HuH-7 (cell line): ENCODE measurements around the gene CDSN.
A peak's percentile ranks its signal among the peaks of the same experiment; 100 is the strongest.
"Not testable (repeated sequence)": the region's sequence is repeated elsewhere in the genome, so short reads cannot be mapped to it uniquely, and the experiment has no call there.

Experiments used
- DNase-seq: peaks from one replicate; pipeline ENCODE4 v3.0.0; 2011; ENCODE audit warnings: low spot score

CDSN gene

DNA sequence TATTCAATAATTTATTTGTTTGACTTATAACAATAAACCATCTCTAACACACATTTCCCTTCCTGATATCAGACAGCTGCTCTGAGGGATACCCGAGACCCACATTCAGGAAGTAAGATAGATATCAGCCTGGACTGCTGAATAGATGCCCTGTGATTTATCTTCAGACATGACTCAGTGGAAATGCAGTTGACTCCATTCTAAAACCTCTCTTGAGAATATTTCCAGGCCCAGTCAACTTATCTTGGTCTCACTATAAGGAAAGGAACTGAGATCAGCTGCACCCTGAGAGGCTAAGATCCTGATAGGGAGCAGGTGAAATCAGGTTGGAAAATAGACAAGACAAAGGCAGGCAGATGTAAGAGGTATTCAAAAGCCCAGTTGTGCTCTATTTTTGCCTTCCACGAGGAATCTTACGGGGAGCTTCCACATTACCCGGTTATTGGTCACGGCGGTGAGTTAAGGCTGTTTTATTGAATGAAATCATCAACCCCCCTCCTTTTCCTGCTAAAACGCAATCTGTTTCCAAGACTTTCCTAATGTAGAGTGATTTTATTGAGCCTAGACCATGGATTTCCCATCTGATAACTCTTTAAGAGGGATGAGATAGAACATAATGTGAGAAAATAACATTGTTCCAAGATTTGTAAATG lies 33.3 kb downstream of the CDSN start:
- DNase-seq = no peak

DNA sequence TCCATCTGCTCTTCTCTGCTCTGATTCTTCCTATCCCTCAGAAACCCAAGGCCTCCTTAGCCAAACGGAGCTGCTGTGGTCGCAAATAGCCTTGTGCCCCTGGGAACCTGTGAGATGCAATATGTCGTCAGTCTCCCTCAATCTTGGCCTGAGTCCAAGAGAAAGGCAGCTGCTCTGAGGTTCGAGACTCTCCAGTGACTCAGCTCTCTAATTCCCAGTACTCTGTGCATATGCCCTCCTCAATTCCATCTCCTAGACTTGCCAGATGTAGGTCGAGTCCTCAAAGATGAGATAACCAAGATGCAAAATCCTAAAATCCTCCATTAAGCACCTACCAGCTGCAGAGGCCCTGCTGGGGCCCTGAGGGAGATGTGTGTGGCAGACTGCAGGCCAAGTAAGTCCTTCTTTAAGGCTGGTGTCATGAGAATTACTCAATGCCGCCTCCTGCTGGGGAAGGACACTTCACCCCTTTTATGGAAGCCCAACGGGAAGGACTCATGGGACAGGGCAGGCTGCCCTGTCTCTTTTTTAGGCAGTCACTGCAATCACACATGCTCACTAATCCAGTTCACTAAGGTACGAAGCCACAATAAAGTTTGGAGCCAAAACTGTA lies 36.4 kb downstream of the CDSN start:
- DNase-seq = no peak

DNA sequence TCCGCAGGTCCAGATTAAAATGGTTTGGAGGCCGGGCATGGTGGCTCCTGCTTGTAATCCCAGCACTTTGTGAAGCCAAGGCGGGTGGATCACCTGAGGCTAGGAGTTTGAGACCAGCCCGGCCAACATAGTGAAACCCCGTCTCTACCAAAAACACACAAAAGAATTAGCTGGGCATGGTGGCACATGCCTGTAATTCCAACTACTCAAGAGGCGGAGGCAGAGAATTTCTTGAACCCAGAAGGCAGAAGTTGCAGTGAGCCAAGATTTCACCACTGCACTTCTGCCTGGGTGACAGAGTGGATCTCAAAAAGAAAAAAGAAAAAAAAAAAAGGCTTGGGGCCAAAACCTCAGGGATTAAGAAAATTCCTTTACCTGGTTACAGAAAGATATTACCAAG lies 38.4 kb downstream of the CDSN start:
- no peak for DNase-seq

DNA sequence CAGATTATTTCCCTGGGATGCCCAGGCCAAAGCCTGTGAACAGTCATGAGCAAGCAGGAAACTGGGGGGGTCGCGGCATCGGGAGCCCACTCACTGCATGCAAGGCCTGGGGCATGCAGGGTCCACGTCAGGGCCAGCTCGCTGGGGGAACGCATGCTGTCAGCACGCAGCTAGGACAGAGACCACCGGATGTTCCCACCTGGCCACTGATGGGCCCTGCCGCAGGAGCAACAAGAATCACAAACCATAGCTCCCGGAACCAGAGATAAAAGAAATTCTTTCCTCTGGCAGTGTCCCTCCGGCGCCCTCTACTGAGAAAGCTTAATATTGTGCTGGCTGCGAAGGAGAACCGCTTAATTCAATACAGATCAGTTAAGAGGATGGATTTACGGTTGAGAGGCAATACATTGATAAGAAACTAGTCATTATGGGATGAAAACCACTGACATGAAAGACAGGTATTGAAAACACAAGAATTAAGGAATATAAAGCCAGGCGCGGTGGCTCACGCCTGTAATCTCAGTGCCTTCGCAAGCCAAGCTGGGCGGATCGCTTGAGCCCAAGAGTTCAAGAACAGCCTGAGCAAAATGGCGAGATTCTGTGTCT lies 40.5 kb downstream of the CDSN start:
- DNase-seq = peak; percentile 31

DNA sequence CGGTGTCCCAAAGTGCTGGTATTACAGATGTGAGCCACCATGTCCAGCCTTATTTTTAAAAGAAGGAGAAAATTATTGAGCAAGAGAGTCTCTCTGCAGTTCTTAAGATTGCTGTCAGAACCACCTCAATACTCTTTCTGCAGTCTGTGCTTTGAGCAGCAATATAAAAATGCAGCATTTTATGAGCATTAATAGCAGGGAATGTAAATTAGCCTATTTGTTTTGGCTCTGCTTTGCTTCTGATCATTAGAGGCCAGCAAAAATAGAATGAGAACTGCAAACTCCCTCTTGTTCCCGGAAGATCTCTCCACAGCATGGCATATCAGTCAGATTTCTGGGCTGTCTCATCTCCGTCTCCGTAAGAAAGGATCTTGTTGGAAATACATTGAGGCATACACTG lies 43.6 kb downstream of the CDSN start:
- DNase-seq = no peak

DNA sequence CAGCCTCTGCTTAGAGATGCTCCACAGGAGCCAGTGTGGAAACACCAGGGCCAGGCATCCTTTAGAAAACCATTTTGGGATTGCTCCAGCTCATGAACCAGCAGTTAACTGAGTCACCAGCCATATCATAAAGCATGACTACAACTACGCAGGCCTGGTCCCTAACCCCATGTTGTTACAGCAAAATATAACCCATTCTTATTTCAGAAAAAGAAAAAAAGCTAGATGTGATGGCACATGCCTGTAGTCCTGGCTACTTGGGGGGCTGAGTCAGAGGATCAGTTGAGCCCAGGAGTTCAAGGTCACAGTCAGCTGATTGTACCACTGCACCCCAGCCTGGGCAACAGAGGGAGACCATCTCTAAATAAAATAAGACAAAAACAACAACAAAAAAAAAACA lies 44.7 kb downstream of the CDSN start:
- no peak for DNase-seq

DNA sequence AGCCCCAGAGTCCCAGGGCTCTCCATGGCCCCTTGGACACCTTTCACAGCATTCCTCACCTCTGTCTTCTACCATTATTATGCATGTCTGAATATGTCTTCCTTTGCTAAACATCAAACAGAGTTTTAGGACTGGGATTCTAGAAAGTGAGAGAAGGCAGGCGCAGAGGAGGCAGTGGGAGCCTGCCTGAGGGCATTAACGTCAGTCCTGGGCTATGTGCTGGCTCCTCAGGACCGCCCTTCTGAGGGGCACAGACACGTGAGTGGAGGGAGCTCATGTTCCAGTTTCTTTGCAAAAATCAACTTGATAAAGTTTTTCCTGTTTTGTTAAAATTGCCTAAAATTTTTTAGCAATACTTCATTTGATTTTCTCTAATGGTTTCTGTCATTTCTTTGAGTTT lies 45.8 kb downstream of the CDSN start:
- no peak for DNase-seq

DNA sequence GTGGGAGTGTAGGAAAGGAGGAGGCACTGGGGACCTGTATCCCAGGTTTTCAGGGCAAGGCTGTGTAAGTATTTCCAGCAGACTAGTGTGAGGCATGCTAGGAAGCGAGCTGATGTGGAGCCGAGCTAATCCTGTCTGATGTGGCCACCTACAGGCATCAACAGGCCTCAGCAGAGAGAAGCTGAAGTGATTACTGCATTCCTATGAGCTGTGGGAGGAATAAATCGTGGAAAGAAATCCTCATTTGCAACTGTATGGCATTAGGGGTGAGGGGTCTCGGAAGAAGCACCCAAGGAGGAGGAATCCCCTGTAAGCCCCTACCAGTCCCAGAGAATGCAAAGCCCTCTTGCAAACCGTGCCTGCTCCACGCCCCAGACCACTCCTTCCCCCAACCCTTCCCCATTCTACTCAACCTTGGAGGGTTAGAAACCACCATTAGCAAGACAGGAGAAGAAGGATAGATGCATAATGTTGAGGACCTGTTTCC lies 49.5 kb downstream of the CDSN start:
- DNase-seq = peak; percentile 61

DNA sequence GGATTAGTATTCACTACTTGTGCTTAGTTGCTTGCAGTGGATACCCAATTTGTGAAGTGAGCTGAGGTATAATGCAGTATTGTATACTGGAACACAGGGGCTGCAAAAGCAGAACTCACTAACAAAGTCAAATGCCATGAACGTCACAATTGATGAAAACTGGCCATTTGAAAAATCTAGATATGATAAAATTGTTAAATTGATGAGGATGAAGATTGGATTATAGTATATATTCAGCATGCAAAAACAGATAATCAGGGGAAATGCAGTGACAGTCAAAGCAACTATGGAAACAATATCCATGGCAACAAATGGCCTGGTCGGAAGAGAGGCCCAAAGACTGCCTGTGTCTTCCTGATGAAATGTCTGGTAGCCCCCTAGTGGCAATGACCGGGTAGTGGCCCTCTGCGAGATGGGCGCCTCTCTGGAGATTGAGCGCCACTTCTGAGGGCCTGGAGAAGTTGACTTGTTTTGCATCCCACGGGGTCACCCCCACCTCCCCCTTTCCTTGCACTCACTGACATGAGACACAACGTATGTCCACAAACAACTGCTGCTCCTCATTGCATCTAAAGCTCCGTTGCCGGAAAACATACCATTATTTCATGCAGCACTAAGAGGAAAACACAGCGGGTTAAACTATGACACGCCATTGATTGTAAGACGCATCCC lies 51.4 kb downstream of the CDSN start:
- peak; percentile 73 for DNase-seq

DNA sequence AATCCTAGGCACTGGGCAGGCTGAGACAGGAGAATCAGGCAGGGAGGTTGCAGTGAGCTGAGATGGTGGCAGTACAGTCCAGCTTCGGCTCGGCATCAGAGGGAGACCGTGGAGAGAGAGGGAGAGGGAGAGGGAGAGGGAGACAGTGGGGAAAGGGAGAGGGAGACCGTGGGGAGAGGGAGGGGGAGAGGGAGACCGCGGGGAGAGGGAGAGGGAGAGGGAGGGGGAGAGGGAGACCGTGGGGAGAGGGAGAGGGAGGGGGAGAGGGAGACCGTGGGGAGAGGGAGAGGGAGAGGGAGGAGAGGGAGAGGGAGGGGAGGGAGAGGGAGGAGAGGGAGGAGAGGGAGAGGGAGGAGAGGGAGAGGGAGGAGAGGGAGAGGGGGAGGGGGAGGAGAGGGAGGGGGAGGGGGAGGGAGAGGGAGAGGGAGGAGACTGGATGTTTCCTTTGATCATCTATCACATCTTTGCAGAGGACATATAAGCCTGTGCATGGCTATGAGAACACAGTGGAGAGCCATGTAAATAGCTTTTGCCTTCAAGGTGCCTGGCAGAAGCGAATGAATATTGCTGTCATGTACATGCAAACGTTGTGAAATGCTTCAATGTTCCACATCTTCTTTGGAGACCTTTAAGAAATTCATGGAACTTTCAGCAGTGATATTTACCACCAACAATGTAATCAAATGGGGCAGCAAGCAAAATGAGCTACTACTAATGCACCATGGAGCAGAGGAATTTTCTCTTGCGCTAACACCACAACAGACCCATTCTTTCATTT lies 52.2 kb downstream of the CDSN start:
- not testable (repeated sequence) for DNase-seq

DNA sequence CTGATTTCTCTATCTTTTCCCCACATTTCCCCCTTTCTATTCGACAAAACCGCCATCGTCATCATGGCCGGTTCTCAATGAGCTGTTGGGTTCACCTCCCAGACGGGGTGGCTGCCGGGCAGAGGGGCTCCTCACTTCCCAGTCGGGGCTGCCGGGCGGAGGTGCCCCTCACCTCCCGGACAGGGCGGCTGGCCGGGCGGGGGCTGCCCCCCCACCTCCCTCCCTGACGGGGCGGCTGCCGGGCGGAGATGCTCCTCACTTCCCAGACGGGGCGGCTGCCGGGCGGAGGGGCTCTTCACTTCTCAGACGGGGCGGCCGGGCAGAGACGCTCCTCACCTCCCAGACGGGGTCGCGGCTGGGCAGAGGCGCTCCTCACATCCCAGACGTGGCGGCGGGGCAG lies 53.2 kb downstream of the CDSN start:
- DNase-seq = not testable (repeated sequence)

DNA sequence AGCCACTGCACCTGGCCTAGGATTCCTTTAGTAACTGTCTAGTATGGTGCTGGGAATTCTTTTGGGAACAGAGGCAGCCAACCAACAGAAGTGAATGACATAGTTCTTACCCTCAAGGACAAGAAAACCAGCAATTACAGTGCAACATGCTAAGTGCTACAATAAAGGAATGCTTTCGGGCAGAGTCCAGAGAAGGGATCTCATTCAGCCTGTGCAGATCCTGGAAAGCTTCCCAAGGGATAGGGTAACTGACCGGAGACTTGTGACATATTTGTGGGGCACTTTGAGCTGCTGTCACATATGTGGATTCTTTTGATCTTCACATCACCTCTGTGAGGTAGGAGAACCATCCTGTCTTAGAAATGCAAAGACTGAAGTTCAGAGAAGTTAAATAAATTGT lies 54.7 kb downstream of the CDSN start:
- DNase-seq = no peak
